ENCODE data around the gene DLG2. TPM values are rescaled to one million over a fixed set of nuclear protein-coding genes. Genes with fewer than 3 reads are reported as not detected.

Gene DLG2
- total RNA-seq, 1 donor from 2014 or later, result 0.43 TPM

- no peak overlapping the region for H3K27ac ChIP-seq
- no peaks in the 10 kb centered on the region for H3K4me1 ChIP-seq
- no peaks in the 10 kb centered on the region for H3K9me3 ChIP-seq
- intact Hi-C loops (cut with DNase I), result no loop called here
- no peak for DNase-seq (ENCODE audit: low spot score in 2 of 2)
- no peak for TF ChIP-seq CTCF (IDR thresholded peaks at IDR 0.05)
- H3K27me3 ChIP-seq, result no peaks in the 10 kb centered on the region
- H3K36me3 ChIP-seq, result no peaks in the 10 kb centered on the region
- no peak overlapping the region for H3K4me3 ChIP-seq
Measured at GRCh38 chr11:83793310-83793709, 1833.8 kb downstream of the DLG2 start.

- Histone ChIP-seq H3K4me1 (no peaks in the 10 kb centered on the region), H3K4me3 (no peak overlapping the region), H3K9me3 (no peaks in the 10 kb centered on the region), H3K27me3 (no peaks in the 10 kb centered on the region), H3K27ac (no peak overlapping the region), H3K36me3 (no peaks in the 10 kb centered on the region)
- no peak for TF ChIP-seq CTCF (IDR thresholded peaks at IDR 0.05)
- DNase-seq (ENCODE audit: low spot score in 2 of 2), result no peak
- intact Hi-C loops (cut with DNase I), result no loop called here
Measured at GRCh38 chr11:83791557-83791956, 1835.6 kb downstream of the DLG2 start.

- TF ChIP-seq CTCF (IDR thresholded peaks at IDR 0.05), result no peak
- no peak overlapping the region for H3K4me3 ChIP-seq
- no peak overlapping the region for H3K27ac ChIP-seq
- no peaks in the 10 kb centered on the region for H3K4me1 ChIP-seq
- no peaks in the 10 kb centered on the region for H3K9me3 ChIP-seq
- no peaks in the 10 kb centered on the region for H3K36me3 ChIP-seq
- DNase-seq (ENCODE audit: low spot score in 2 of 2), result no peak
- no peaks in the 10 kb centered on the region for H3K27me3 ChIP-seq
- intact Hi-C loops (cut with DNase I), result no loop called here
Measured at GRCh38 chr11:83785942-83786341, 1841.2 kb downstream of the DLG2 start.

- H3K4me3 ChIP-seq, result no peak overlapping the region
- no peak for DNase-seq (ENCODE audit: low spot score in 2 of 2)
- H3K27ac ChIP-seq, result no peak overlapping the region
- intact Hi-C loops (cut with DNase I), result no loop called here
- no peaks in the 10 kb centered on the region for H3K9me3 ChIP-seq
- no peaks in the 10 kb centered on the region for H3K27me3 ChIP-seq
- H3K4me1 ChIP-seq, result no peaks in the 10 kb centered on the region
- H3K36me3 ChIP-seq, result no peaks in the 10 kb centered on the region
- TF ChIP-seq CTCF (IDR thresholded peaks at IDR 0.05), result no peak
Measured at GRCh38 chr11:83784419-83784818, 1842.7 kb downstream of the DLG2 start.

GRCh38 chr11:83782329-83782728 is 1844.8 kb downstream of the DLG2 start:
- Histone ChIP-seq H3K4me3 (no peak overlapping the region), H3K27ac (no peak overlapping the region), H3K9me3 (no peaks in the 10 kb centered on the region), H3K4me1 (no peaks in the 10 kb centered on the region), H3K27me3 (no peaks in the 10 kb centered on the region), H3K36me3 (no peaks in the 10 kb centered on the region)
- no peak for TF ChIP-seq CTCF (IDR thresholded peaks at IDR 0.05)
- DNase-seq (ENCODE audit: low spot score in 2 of 2), result no peak
- intact Hi-C loops (cut with DNase I), result no loop called here

GRCh38 chr11:83779876-83780275 is 1847.3 kb downstream of the DLG2 start:
- intact Hi-C loops (cut with DNase I), result no loop called here
- Histone ChIP-seq H3K9me3 (no peaks in the 10 kb centered on the region), H3K4me3 (no peak overlapping the region), H3K27ac (no peak overlapping the region), H3K27me3 (no peaks in the 10 kb centered on the region), H3K4me1 (no peaks in the 10 kb centered on the region), H3K36me3 (no peaks in the 10 kb centered on the region)
- no peak for TF ChIP-seq CTCF (IDR thresholded peaks at IDR 0.05)
- DNase-seq (ENCODE audit: low spot score in 2 of 2), result no peak
